H1 (cell line): ENCODE data around the gene ARHGAP32. TPM values are rescaled to one million over a fixed set of nuclear protein-coding genes. Genes with fewer than 3 reads are reported as not detected.

Source experiments
- CTCF ChIA-PET: fragments of 300-600 bp; sonication (Branson Sonifier 250); formaldehyde crosslinking; loops from one replicate; lab custom pipeline; 2021; ENCODE audit not compliant: partially characterized antibody; lab: Charles Lee
- POLR2A ChIA-PET: fragments of 300-600 bp; sonication (Branson Sonifier 250); formaldehyde crosslinking; loops from one replicate; lab custom pipeline; 2021; ENCODE audit warnings: inconsistent platforms; ENCODE audit not compliant: partially characterized antibody; lab: Charles Lee
- DNase-seq, 2 experiments: peaks; one replicate each; pipeline versions ENCODE4 v3.0.0 to v3.0.0-alpha.2; 2010 to 2022; ENCODE audit warnings: low spot score in 2 of 2, low read depth in 1 of 2, mixed read lengths in 1 of 2
- FAIRE-seq: peaks from 2 replicates; lab custom pipeline; 2011; peaks lifted over from hg19 to GRCh38; lab: Jason Lieb, UNC
- H2AFZ ChIP-seq: 2 replicates; pipeline ENCODE4 v1.8.1; 2012; ENCODE audit warnings: low read length, inconsistent platforms
- H2AK5ac ChIP-seq: 2 replicates; pipeline ENCODE4 v1.6.1; 2013; ENCODE audit warnings: low read depth, low read length
- H2BK120ac ChIP-seq: replicated peaks from 2 replicates; pipeline ENCODE3; 2013; ENCODE audit warnings: low read depth, low read length, inconsistent platforms
- H2BK12ac ChIP-seq: 2 replicates; pipeline ENCODE4 v1.6.1; 2013; ENCODE audit warnings: low read depth, low read length
- H2BK15ac ChIP-seq: 2 replicates; pipeline ENCODE4 v1.6.1; 2013; ENCODE audit warnings: low read length
- H2BK20ac ChIP-seq: 2 replicates; pipeline ENCODE4 v1.6.1; 2013; ENCODE audit warnings: low read length
- H2BK5ac ChIP-seq: 2 replicates; pipeline ENCODE4 v1.6.1; 2013; ENCODE audit warnings: low read depth, low read length
- H3K14ac ChIP-seq: 2 replicates; pipeline ENCODE4 v1.6.1; 2013; ENCODE audit warnings: inconsistent platforms; ENCODE audit not compliant: insufficient read length
- H3K18ac ChIP-seq: 2 replicates; pipeline ENCODE4 v1.6.1; 2013; ENCODE audit warnings: low read length; ENCODE audit errors: extremely low read depth
- H3K23ac ChIP-seq: 2 replicates; pipeline ENCODE4 v1.6.1; 2013; ENCODE audit warnings: inconsistent platforms; ENCODE audit not compliant: insufficient read length
- H3K23me2 ChIP-seq: 2 replicates; pipeline ENCODE4 v1.6.1; 2013; ENCODE audit warnings: low read depth, low read length
- H3K27ac ChIP-seq: 2 replicates; pipeline ENCODE4 v1.6.1; 2011; ENCODE audit warnings: low read depth, low read length, inconsistent platforms
- H3K27me3 ChIP-seq, 4 experiments: replicated peaks in 1 of 4; 1 replicate in 1 of 4; 2 replicates in 3 of 4; pipeline versions ENCODE4 v1.6.1 to v1.8.1; 2011 to 2013; ENCODE audit warnings: low read length in 3 of 4, mild to moderate bottlenecking in 3 of 4, inconsistent platforms in 2 of 4, mixed read lengths in 2 of 4, moderate library complexity in 1 of 4; ENCODE audit not compliant: control insufficient read depth in 3 of 4, insufficient read depth in 3 of 4; ENCODE audit errors: extremely low read depth in 1 of 4
- H3K36me3 ChIP-seq, 4 experiments: 2 replicates each; pipeline versions ENCODE4 v1.6.1 to v1.8.1; 2011 to 2013; ENCODE audit warnings: mild to moderate bottlenecking in 4 of 4, low read length in 3 of 4, moderate library complexity in 2 of 4, control low read depth in 1 of 4, inconsistent platforms in 1 of 4; ENCODE audit not compliant: insufficient read depth in 4 of 4, control insufficient read depth in 2 of 4
- H3K4ac ChIP-seq: replicated peaks from 2 replicates; pipeline ENCODE3; 2013; ENCODE audit warnings: low read length, low read depth, mixed read lengths, inconsistent platforms; ENCODE audit not compliant: insufficient read length
- H3K4me1 ChIP-seq, 4 experiments: replicated peaks in 1 of 4; 1 replicate in 1 of 4; 2 replicates in 3 of 4; pipeline versions ENCODE4 v1.6.1 to v1.8.1; 2011 to 2013; ENCODE audit warnings: low read length in 3 of 4, inconsistent platforms in 2 of 4, mixed read lengths in 1 of 4; ENCODE audit not compliant: insufficient read depth in 4 of 4, control insufficient read depth in 3 of 4
- H3K4me2 ChIP-seq, 2 experiments: 2 replicates each; pipeline versions ENCODE4 v1.6.1 to v1.8.1; 2011 to 2013; ENCODE audit warnings: low read depth in 2 of 2, low read length in 2 of 2, control low read depth in 1 of 2, inconsistent platforms in 1 of 2, mild to moderate bottlenecking in 1 of 2; ENCODE audit not compliant: insufficient read depth in 1 of 2
- H3K4me3 ChIP-seq, 4 experiments: fragments of 200-600, 300-600 bp in 1 of 4; sonication (generic), shearing (Covaris generic), sonication (Bioruptor Twin) in 1 of 4; 2 replicates each; pipeline versions ENCODE4 v1.5.1 to v1.8.1; 2011 to 2016; ENCODE audit warnings: low read length in 4 of 4, low read depth in 3 of 4, control low read depth in 2 of 4, inconsistent platforms in 2 of 4, mild to moderate bottlenecking in 2 of 4, mixed read lengths in 1 of 4, moderate library complexity in 1 of 4; ENCODE audit not compliant: insufficient read depth in 2 of 4; ENCODE audit errors: extremely low read depth in 1 of 4
- H3K56ac ChIP-seq: replicated peaks from 2 replicates; pipeline ENCODE3; 2013; ENCODE audit warnings: low read depth, mild to moderate bottlenecking, mixed read lengths, low read length, inconsistent platforms; ENCODE audit not compliant: insufficient read length
- H3K79me1 ChIP-seq: 2 replicates; pipeline ENCODE4 v1.6.1; 2013; ENCODE audit warnings: low read depth, low read length, control low read depth
- H3K79me2 ChIP-seq, 2 experiments: 2 replicates each; pipeline versions ENCODE4 v1.6.1 to v1.8.1; 2012 to 2013; ENCODE audit warnings: low read length in 2 of 2, mild to moderate bottlenecking in 2 of 2, inconsistent platforms in 1 of 2; ENCODE audit not compliant: insufficient read depth in 2 of 2, control insufficient read depth in 1 of 2
- H3K9ac ChIP-seq, 4 experiments: replicated peaks in 1 of 4; 1 replicate in 1 of 4; 2 replicates in 3 of 4; pipeline versions ENCODE4 v1.6.1 to v1.8.1; 2011 to 2013; ENCODE audit warnings: low read depth in 3 of 4, low read length in 3 of 4, control low read depth in 2 of 4, mild to moderate bottlenecking in 2 of 4, moderate library complexity in 2 of 4, inconsistent platforms in 1 of 4; ENCODE audit errors: extremely low read depth in 1 of 4
- H3K9me3 ChIP-seq, 2 experiments: 2 replicates each; pipeline versions ENCODE4 v1.6.1 to v1.8.1; 2012 to 2013; ENCODE audit warnings: mild to moderate bottlenecking in 2 of 2, moderate library complexity in 2 of 2, control low read depth in 1 of 2, inconsistent platforms in 1 of 2, low read depth in 1 of 2, low read length in 1 of 2, mixed read lengths in 1 of 2; ENCODE audit not compliant: insufficient read depth in 2 of 2
- H4K20me1 ChIP-seq, 2 experiments: replicated peaks in 1 of 2; 2 replicates each; pipeline versions ENCODE3 to v1.8.1; 2011 to 2013; ENCODE audit warnings: inconsistent platforms in 2 of 2, low read length in 2 of 2, mild to moderate bottlenecking in 1 of 2; ENCODE audit not compliant: insufficient read depth in 2 of 2, control insufficient read depth in 1 of 2
- H4K5ac ChIP-seq: 2 replicates; pipeline ENCODE4 v1.6.1; 2013; ENCODE audit warnings: low read length, low read depth, mixed read lengths, inconsistent platforms; ENCODE audit not compliant: insufficient read length
- H4K8ac ChIP-seq: 2 replicates; pipeline ENCODE4 v1.8.0; 2013; ENCODE audit warnings: mild to moderate bottlenecking, moderate library complexity, low read length, inconsistent platforms; ENCODE audit not compliant: insufficient read depth; ENCODE audit errors: extremely low read depth
- H4K91ac ChIP-seq: replicated peaks from 2 replicates; pipeline ENCODE3; 2013; ENCODE audit warnings: low read length, mixed read lengths, inconsistent platforms; ENCODE audit not compliant: insufficient read length
- ATF2 ChIP-seq: IDR thresholded peaks from 2 replicates; pipeline ENCODE4 v1.6.1; 2012; ENCODE audit warnings: low read length, inconsistent platforms
- BACH1 ChIP-seq: IDR thresholded peaks from 2 replicates; pipeline ENCODE4 v1.6.1; 2012; ENCODE audit warnings: low read length, improper control_type of control experiment
- CTBP2 ChIP-seq: IDR thresholded peaks from 2 replicates; pipeline ENCODE4 v1.7.0; 2011; ENCODE audit warnings: borderline replicate concordance, mild to moderate bottlenecking, moderate library complexity, mixed read lengths, low read length; ENCODE audit not compliant: insufficient read depth, insufficient read length
- EZH2 ChIP-seq: fragments of 200-600 bp; sonication (generic); IDR thresholded peaks from 2 replicates; pipeline ENCODE4 v1.7.1; 2012; ENCODE audit warnings: low read depth, mild to moderate bottlenecking, moderate library complexity, low read length, inconsistent platforms; ENCODE audit not compliant: severe bottlenecking
- GABPA ChIP-seq: IDR thresholded peaks from 2 replicates; pipeline ENCODE4 v1.6.1; 2011; ENCODE audit warnings: mild to moderate bottlenecking, low read length, moderate library complexity, borderline replicate concordance; ENCODE audit not compliant: insufficient read depth
- NRF1 ChIP-seq: IDR thresholded peaks from 2 replicates; pipeline ENCODE4 v1.6.1; 2011; ENCODE audit warnings: mild to moderate bottlenecking, low read depth, low read length, improper control_type of control experiment
- POLR2AphosphoS5 ChIP-seq: IDR thresholded peaks from 2 replicates; pipeline ENCODE4 v1.6.1; 2011; ENCODE audit warnings: low read depth, low read length
- RAD21 ChIP-seq, 2 experiments: IDR thresholded peaks in 1 of 2; conservative IDR thresholded peaks in 1 of 2; 2 replicates each; pipeline ENCODE4 v1.6.1; 2011; ENCODE audit warnings: low read depth in 2 of 2, low read length in 2 of 2, improper control_type of control experiment in 1 of 2, inconsistent platforms in 1 of 2, mild to moderate bottlenecking in 1 of 2, moderate library complexity in 1 of 2
- SUZ12 ChIP-seq: fragments of 200-600 bp; sonication (generic); IDR thresholded peaks from 2 replicates; pipeline ENCODE4 v1.6.1; 2012; ENCODE audit warnings: mild to moderate bottlenecking, inconsistent platforms, low read length, moderate library complexity, mixed read lengths
- TEAD4 ChIP-seq: IDR thresholded peaks from 2 replicates; pipeline ENCODE4 v1.6.1; 2012; ENCODE audit warnings: low read depth, low read length, inconsistent platforms, mixed read lengths
- ZNF274 ChIP-seq: IDR thresholded peaks from 2 replicates; pipeline ENCODE4 v1.7.0; 2012; ENCODE audit warnings: low read length, borderline replicate concordance; ENCODE audit errors: extremely low read depth
- WGBS, 2 experiments: shearing (Covaris generic) in 1 of 2; methylation state at CpG; one replicate each; pipeline versions ENCODE4 v1.1.6 to v1.1.7; 2013 to 2015; ENCODE audit warnings: low lambda C conversion rate in 2 of 2, mixed read lengths in 2 of 2, inconsistent platforms in 1 of 2, low coverage in 1 of 2, missing lambda C conversion rate in 1 of 2; ENCODE audit not compliant: insufficient replicate concordance in 2 of 2, insufficient coverage in 1 of 2, insufficient read length in 1 of 2; ENCODE audit errors: extremely low coverage in 1 of 2, missing lambda C conversion rate in 1 of 2; 5-methylcytosine and 5-hydroxymethylcytosine counted together
- polyA plus RNA-seq, 7 experiments: library from polyadenylated mRNA; depleted of rRNA in 3 of 7; stranded (reverse) in 5 of 7; unstranded in 2 of 7; fragments of >200 nt in 5 of 7; fragments of 200-250 nt in 2 of 7; gene quantifications; 1 replicate in 5 of 7; 2 replicates in 1 of 7; 4 replicates in 1 of 7; pipeline versions ENCODE4 v1.2.1 to v1.2.3, GENCODE V29; 2011 to 2013; ENCODE audit warnings: missing spikeins in 2 of 7, mixed read lengths in 2 of 7
- total RNA-seq: library from RNA; stranded (reverse); fragmentation: NEBNext Ultra II Directional; extraction: Animal tissue kit (Norgen Biotek cat#: 25700); gene quantifications from 2 replicates; pipeline ENCODE4 v1.2.1, GENCODE V29; 2021

The ARHGAP32 gene
- total and polyA plus RNA-seq, 2 of the 8 experiments (the other 6 are each of a cell fraction or from before 2014, with no cell fraction given): 13.7 to 30.0 TPM

DNA sequence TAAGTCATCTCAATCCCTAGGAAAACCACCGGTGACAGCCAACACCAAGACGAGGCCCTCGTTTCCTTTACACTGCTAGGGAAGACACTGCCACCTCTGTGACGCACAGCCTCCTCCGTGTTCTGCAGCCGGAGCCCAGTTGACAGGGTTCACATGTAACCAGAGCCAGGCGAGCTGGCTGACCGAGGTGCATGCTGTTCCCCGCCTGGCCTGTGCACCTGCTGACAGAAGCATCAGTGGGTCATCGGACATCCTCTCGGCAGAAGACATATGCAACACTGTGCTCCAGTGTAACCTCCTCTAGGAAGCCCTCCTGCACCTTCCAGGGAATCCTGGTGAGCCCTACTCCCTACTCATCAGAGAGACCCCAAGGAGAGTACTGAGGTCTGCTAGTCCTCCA lies 135.2 kb downstream of the ARHGAP32 start:
- Histone ChIP-seq H3K23ac (no peak overlapping the region), H2AK5ac (no peak overlapping the region), H3K4ac (no peak overlapping the region), H4K8ac (no peak overlapping the region), H4K91ac (no peak overlapping the region), H2BK5ac (no peak overlapping the region), H3K36me3 (peaks cover 0 to under 1% (median 0%) of the 10 kb centered on the region in 4 experiments; a peak in 1 of 8 replicates), H2BK20ac (no peak overlapping the region), H2BK12ac (no peak overlapping the region), H3K23me2 (no peaks in the 10 kb centered on the region), H3K27me3 (no peaks in the 10 kb centered on the region), H3K18ac (no peak overlapping the region), H3K4me1 (no peaks in the 10 kb centered on the region), H3K9ac (no peak overlapping the region), H2BK15ac (no peak overlapping the region), H3K27ac (no peak overlapping the region), H2AFZ (no peak overlapping the region), H2BK120ac (no peak overlapping the region), H3K14ac (no peak overlapping the region), H3K4me3 (no peak overlapping the region), H4K20me1 (peaks cover 0 to 1% of the 10 kb centered on the region in 2 experiments), H3K9me3 (no peaks in the 10 kb centered on the region), H3K79me1 (no peaks in the 10 kb centered on the region), H3K79me2 (no peaks in the 10 kb centered on the region), H3K56ac (no peak overlapping the region), H3K4me2 (no peak overlapping the region), H4K5ac (no peak overlapping the region)
- CTCF ChIA-PET: no interaction called here
- POLR2A ChIA-PET: no interaction called here
- 95% methylated on average over 11 of the region's 11 CpGs; no CpG with 5 or more reads in 1 of the 2 experiments for WGBS, 2 experiments
- no peak for DNase-seq
- FAIRE-seq: no peak
- TF ChIP-seq POLR2AphosphoS5 (no peak), TEAD4 (no peak), ZNF274 (no peak), EZH2 (no peak), CTBP2 (no peak), BACH1 (no peak), ATF2 (no peak), RAD21 (IDR thresholded peaks at IDR 0.05 in 1 of 2, conservative IDR thresholded peaks at IDR 0.05 in 1 of 2; ENCODE audit: low read depth in 2 of 2, low read length in 2 of 2) (no peak), SUZ12 (no peak), GABPA (no peak), NRF1 (no peak)
